IPS-18a (cell line): Measurements from ENCODE around the gene SLC66A3.
A peak's percentile ranks its signal among the peaks of the same experiment; 100 is the strongest.

Experiments
- H3K27ac ChIP-seq: one replicate; pipeline ENCODE4 v1.5.1; 2013; ENCODE audit warnings: low read length
- H3K27me3 ChIP-seq: one replicate; pipeline ENCODE4 v1.6.1; 2013; ENCODE audit warnings: mild to moderate bottlenecking, low read length; ENCODE audit not compliant: control insufficient read depth, insufficient read depth
- H3K36me3 ChIP-seq: one replicate; pipeline ENCODE4 v1.6.1; 2013; ENCODE audit warnings: low read depth, low read length; ENCODE audit not compliant: control insufficient read depth
- H3K4me1 ChIP-seq: one replicate; pipeline ENCODE4 v1.6.1; 2013; ENCODE audit warnings: low read depth, low read length; ENCODE audit not compliant: control insufficient read depth
- H3K4me3 ChIP-seq: one replicate; pipeline ENCODE4 v1.5.1; 2013; ENCODE audit warnings: low read length
- H3K9ac ChIP-seq: one replicate; pipeline ENCODE4 v1.6.1; 2013; ENCODE audit warnings: mild to moderate bottlenecking, low read length, moderate library complexity
- H3K9me3 ChIP-seq: one replicate; pipeline ENCODE4 v1.6.1; 2013; ENCODE audit warnings: low read depth, low read length; ENCODE audit not compliant: control insufficient read depth

The SLC66A3 gene

DNA sequence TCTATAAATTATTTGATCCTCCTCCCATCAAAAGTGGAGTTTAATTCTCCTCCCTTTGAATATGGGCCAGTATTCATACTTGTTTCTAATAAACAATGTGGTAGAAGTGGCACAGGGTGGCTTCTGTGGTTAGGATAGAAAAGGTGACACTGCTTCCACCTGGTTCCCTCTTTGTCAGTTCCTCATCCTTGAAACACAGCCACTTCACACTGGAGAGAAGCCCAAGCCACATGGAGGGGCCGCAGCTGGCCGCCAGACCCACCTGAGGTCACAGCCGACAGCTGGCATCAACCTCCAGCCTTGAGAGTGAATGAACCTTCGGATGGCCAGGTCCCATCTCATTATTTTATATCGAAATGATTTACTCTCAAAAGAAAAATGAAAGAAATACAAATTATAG lies 27.5 kb upstream of the SLC66A3 start:
- Histone ChIP-seq H3K4me1 (no peaks in the 10 kb centered on the region), H3K27ac (no peak overlapping the region), H3K9ac (no peak overlapping the region), H3K4me3 (no peak overlapping the region), H3K9me3 (no peaks in the 10 kb centered on the region), H3K27me3 (no peaks in the 10 kb centered on the region), H3K36me3 (no peaks in the 10 kb centered on the region)

GRCh38 chr2:11128243-11128951 lies 26.9 kb upstream of the SLC66A3 start:
- no peaks in the 10 kb centered on the region for H3K9me3 ChIP-seq
- no peak overlapping the region for H3K9ac ChIP-seq
- H3K36me3 ChIP-seq: no peaks in the 10 kb centered on the region
- no peaks in the 10 kb centered on the region for H3K27me3 ChIP-seq
- no peaks in the 10 kb centered on the region for H3K4me1 ChIP-seq
- H3K27ac ChIP-seq: no peak overlapping the region
- no peak overlapping the region for H3K4me3 ChIP-seq

GRCh38 chr2:11129598-11130449 lies 25.4 kb upstream of the SLC66A3 start:
- no peaks in the 10 kb centered on the region for H3K9me3 ChIP-seq
- H3K9ac ChIP-seq: no peak overlapping the region
- peak overlapping the region; percentile 62 for H3K4me3 ChIP-seq
- H3K27ac ChIP-seq: no peak overlapping the region
- peaks cover 6% of the 10 kb centered on the region for H3K27me3 ChIP-seq
- H3K4me1 ChIP-seq: peaks cover 3% of the 10 kb centered on the region
- H3K36me3 ChIP-seq: no peaks in the 10 kb centered on the region

GRCh38 chr2:11131166-11131920 lies 23.9 kb upstream of the SLC66A3 start:
- Histone ChIP-seq H3K36me3 (no peaks in the 10 kb centered on the region), H3K4me1 (peaks cover 3% of the 10 kb centered on the region), H3K27ac (no peak overlapping the region), H3K9ac (no peak overlapping the region), H3K4me3 (no peak overlapping the region), H3K27me3 (peaks cover 6% of the 10 kb centered on the region), H3K9me3 (no peaks in the 10 kb centered on the region)

DNA sequence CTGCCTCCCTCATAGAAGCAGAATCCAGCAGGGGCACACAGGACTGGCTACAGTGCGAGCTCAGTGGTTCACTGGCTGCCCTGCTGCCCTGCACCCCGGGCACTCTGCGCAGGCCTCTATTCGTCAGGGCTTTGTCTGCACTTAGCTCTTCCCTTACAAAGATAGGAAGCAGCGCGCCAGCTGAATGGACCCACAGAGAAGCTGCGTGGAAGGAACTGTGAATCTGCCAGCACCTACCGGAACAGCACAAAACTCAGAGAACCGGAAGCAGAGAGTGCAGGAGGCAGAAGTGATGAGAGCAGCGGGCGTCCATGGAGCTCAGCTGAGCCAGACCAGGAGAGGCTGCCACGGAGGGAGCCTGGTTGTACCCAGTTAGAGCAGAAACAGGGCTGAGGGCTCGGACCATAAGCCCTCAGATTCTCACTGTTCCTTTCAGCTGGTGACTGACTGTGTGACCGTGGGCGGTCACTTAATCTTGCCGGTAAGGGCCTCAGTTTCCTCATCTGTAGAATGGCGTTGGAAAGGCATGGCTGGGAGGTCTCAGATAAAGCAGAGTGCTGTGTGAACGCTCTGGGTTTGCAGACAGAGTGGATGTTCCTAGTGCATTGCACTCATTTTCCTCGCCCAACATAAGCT lies 23.1 kb upstream of the SLC66A3 start:
- Histone ChIP-seq H3K27ac (no peak overlapping the region), H3K36me3 (no peaks in the 10 kb centered on the region), H3K9me3 (no peaks in the 10 kb centered on the region), H3K9ac (no peak overlapping the region), H3K4me3 (no peak overlapping the region), H3K27me3 (peaks cover 6% of the 10 kb centered on the region), H3K4me1 (peaks cover 3% of the 10 kb centered on the region)

DNA sequence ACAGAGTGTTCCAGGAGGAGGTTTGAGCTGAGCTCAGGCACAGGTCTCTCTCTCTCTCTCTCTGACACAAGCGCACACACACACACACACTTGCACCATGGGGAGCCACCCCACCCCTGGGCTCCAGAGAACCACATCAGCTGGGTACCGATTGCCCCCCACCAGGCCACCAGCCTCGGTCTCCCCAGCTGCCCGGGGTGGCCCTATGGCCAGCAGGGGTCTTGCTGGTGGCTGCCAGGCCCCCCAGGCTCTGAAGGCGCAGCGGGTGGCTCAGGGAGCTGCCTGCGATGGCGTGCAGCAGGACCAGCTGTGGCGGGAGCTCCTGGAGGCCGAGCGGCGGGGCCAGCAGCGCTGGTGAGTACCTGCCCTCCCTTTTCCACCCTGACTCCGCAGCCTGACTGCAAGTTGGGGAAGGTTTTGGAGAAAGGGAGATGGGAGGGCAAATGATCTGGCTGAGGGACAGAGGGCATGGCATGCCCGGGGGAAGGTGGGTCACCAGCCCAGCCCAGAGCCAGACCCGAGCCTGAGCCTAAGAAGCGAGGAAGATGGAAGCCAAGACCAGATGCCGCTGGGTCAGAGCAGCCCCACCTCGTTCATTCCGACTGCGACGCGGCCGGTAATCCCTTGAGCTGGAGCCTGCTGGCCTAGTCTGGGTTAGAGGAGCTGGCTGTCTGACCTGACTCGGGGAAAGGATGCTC lies 21.9 kb upstream of the SLC66A3 start:
- no peaks in the 10 kb centered on the region for H3K9me3 ChIP-seq
- H3K4me3 ChIP-seq: peak overlapping the region; percentile 69

DNA sequence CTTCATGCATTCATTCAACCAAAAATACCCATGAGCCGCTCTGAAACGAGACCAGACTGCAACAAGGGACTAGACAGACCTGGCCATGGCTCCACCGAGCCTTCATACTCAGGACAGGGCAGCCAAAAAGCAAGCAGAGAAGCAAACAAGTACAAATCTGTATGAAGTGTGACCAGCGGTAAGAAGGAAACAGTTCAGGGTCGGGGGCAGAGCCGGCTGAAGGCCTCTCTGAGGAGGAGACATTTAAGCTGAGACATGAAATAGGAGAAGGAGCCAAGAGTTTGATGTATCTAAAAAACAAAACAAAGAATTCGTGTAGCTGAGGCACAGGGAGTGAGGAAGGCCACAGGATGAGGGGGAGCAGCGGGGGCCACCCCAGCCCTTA lies 21.3 kb upstream of the SLC66A3 start:
- H3K27ac ChIP-seq: no peak overlapping the region
- no peaks in the 10 kb centered on the region for H3K36me3 ChIP-seq
- no peak overlapping the region for H3K9ac ChIP-seq
- H3K4me1 ChIP-seq: peaks cover 3% of the 10 kb centered on the region
- H3K4me3 ChIP-seq: no peak overlapping the region
- H3K9me3 ChIP-seq: no peaks in the 10 kb centered on the region
- peaks cover 6% of the 10 kb centered on the region for H3K27me3 ChIP-seq

More for the DNA sequence above, 21.9 kb upstream of the SLC66A3 start:
- Histone ChIP-seq H3K27ac (no peak overlapping the region), H3K27me3 (peaks cover 6% of the 10 kb centered on the region), H3K36me3 (no peaks in the 10 kb centered on the region), H3K9ac (peak overlapping the region; percentile 66), H3K4me1 (peaks cover 3% of the 10 kb centered on the region)

DNA sequence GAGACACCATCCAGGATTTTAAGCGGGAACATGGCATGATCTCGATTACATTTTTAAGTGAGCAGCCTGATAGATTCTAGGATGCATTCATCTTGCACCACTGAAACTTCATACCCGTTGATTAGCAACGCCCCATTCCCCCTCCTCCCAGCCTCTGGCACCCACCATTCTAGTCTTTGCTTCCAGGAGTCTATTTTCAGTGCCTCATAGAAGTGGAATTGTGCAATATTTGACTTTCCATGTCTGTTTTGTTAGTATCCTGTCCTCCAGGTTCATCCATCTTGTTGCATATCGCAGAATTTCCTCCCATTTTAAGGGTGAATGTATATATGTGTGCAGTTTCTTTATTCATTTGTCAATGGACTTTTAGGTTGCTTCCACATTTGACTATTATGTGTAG lies 20.9 kb upstream of the SLC66A3 start:
- Histone ChIP-seq H3K36me3 (no peaks in the 10 kb centered on the region), H3K27ac (no peak overlapping the region), H3K9ac (no peak overlapping the region)

DNA sequence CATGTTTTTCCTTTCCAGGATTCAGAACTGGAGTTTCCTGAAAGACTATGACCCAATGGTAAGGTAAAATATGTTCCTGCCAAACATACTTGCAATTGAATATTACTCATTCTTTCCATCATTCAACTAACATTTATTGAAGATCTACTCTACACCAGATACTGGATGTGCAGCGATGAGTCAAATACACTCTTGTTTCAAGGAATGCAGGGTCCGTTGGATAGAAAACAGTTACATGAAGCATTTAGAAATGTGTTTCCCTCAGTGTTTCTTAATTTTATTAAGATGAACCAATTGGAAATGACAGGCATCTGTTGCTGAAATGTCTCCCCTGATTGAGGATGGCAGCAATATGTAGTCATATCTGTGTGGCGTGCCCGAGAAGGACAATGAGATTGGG lies 14.8 kb upstream of the SLC66A3 start:
- Histone ChIP-seq H3K27ac (no peak overlapping the region), H3K36me3 (no peaks in the 10 kb centered on the region), H3K9me3 (no peaks in the 10 kb centered on the region), H3K4me3 (no peak overlapping the region), H3K4me1 (no peaks in the 10 kb centered on the region), H3K27me3 (no peaks in the 10 kb centered on the region), H3K9ac (no peak overlapping the region)

More for the DNA sequence above, 20.9 kb upstream of the SLC66A3 start:
- H3K4me3 ChIP-seq: no peak overlapping the region
- H3K9me3 ChIP-seq: no peaks in the 10 kb centered on the region
- H3K27me3 ChIP-seq: peaks cover 6% of the 10 kb centered on the region
- H3K4me1 ChIP-seq: peaks cover 3% of the 10 kb centered on the region

DNA sequence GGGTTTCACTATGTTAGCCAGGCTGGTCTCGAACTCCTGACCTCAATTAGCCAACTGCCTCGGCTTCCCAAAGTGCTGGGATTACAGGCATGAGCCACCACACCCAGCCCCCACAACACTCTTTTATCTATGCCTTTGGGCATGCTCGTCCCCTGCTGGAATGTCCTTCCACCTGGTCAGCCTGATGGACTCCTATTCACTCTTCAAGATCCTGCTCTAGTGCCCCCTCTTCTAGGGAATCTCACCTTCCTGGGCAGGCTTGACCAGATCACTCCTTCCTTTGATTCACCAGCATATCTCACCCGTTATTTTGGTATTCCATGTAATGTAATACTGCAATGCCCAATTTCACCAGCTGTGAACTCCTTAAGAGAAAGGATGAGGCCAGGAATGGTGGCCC lies 13.9 kb upstream of the SLC66A3 start:
- Histone ChIP-seq H3K36me3 (no peaks in the 10 kb centered on the region), H3K9ac (no peak overlapping the region), H3K4me1 (no peaks in the 10 kb centered on the region), H3K9me3 (no peaks in the 10 kb centered on the region), H3K4me3 (no peak overlapping the region), H3K27ac (no peak overlapping the region), H3K27me3 (no peaks in the 10 kb centered on the region)

- no peak overlapping the region for H3K4me3 ChIP-seq
- H3K36me3 ChIP-seq: no peaks in the 10 kb centered on the region
- H3K27ac ChIP-seq: no peak overlapping the region
- H3K4me1 ChIP-seq: no peaks in the 10 kb centered on the region
- no peaks in the 10 kb centered on the region for H3K27me3 ChIP-seq
- H3K9ac ChIP-seq: no peak overlapping the region
- no peaks in the 10 kb centered on the region for H3K9me3 ChIP-seq
Observed at GRCh38 chr2:11142330-11142729, 12.9 kb upstream of the SLC66A3 start.
